BJ (cell line): ENCODE measurements around the gene STAB2. TPM values are rescaled to one million over a fixed set of nuclear protein-coding genes. Genes with fewer than 3 reads are reported as not detected.

Experiments
- CTCF ChIA-PET: fragments of 350-600 bp; formaldehyde crosslinking; extraction: SDS; loops from one replicate; lab custom pipeline; 2021; ENCODE audit warnings: antibody characterized with exemption, inconsistent platforms; lab: Yijun Ruan, JAX
- POLR2A ChIA-PET: fragments of 300-600 bp; sonication (Branson Sonifier 250); formaldehyde crosslinking; extraction: SDS; loops from one replicate; lab custom pipeline; 2021; ENCODE audit warnings: antibody characterized with exemption; lab: Charles Lee
- DNase-seq: peaks from one replicate; pipeline ENCODE4 v3.0.0-alpha.2; 2011; ENCODE audit warnings: low read depth
- H3K27me3 ChIP-seq: 2 replicates; pipeline ENCODE4 v1.6.0; 2011; ENCODE audit warnings: low read length; ENCODE audit not compliant: control insufficient read depth, insufficient read depth
- H3K36me3 ChIP-seq: 2 replicates; pipeline ENCODE4 v1.5.1; 2011; ENCODE audit warnings: low read length; ENCODE audit not compliant: control insufficient read depth, insufficient read depth
- H3K4me3 ChIP-seq: 2 replicates; pipeline ENCODE4 v1.5.1; 2011; ENCODE audit warnings: low read depth, mild to moderate bottlenecking, control low read depth, low read length
- polyA plus RNA-seq: library from polyadenylated mRNA; depleted of rRNA; stranded (reverse); fragments of >200 nt; gene quantifications from 2 replicates; pipeline ENCODE4 v1.2.3, GENCODE V29; 2011
- TF ChIP-seq, protein P1 (sequence below): IDR thresholded peaks from 2 replicates; pipeline ENCODE4 v1.5.1; 2011; ENCODE audit warnings: low read depth, mild to moderate bottlenecking, control low read depth, inconsistent platforms, low read length, moderate library complexity; ENCODE audit not compliant: insufficient read depth

The STAB2 gene
- polyA plus RNA-seq, 1 experiment, result not detected

- Histone ChIP-seq H3K4me3 (no peak overlapping the region), H3K36me3 (no peaks in the 10 kb centered on the region), H3K27me3 (0 out of 2 replicates have a peak, but pooled peaks cover 2% of the 10 kb centered on the region)
- TF ChIP-seq, protein P1, sequence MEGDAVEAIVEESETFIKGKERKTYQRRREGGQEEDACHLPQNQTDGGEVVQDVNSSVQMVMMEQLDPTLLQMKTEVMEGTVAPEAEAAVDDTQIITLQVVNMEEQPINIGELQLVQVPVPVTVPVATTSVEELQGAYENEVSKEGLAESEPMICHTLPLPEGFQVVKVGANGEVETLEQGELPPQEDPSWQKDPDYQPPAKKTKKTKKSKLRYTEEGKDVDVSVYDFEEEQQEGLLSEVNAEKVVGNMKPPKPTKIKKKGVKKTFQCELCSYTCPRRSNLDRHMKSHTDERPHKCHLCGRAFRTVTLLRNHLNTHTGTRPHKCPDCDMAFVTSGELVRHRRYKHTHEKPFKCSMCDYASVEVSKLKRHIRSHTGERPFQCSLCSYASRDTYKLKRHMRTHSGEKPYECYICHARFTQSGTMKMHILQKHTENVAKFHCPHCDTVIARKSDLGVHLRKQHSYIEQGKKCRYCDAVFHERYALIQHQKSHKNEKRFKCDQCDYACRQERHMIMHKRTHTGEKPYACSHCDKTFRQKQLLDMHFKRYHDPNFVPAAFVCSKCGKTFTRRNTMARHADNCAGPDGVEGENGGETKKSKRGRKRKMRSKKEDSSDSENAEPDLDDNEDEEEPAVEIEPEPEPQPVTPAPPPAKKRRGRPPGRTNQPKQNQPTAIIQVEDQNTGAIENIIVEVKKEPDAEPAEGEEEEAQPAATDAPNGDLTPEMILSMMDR, result no peak
- ChIA-PET POLR2A (no interaction called here), CTCF (no interaction called here)
- no peak for DNase-seq
Measured at GRCh38 chr12:103735291-103735690, 148.2 kb downstream of the STAB2 start.

DNA sequence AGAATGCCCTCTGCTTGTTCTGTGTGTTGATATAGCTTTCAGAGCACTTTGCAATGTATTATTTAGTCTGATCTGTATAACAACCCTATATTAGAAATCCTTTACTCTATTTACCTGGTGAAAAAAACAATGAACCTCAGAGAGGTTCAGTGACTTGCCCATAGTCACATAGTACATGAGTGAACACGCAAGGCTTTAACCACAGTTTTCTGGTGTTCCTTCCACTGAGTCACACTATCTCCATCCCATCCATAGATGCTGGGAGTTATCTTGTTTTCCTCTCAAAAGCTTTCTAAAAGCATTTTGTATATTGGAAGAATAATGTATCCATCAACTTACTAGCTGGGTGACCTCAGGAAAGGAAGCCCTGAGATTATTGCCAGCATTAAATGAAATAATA lies 149.5 kb downstream of the STAB2 start:
- ChIA-PET POLR2A (no interaction called here), CTCF (no interaction called here)
- TF ChIP-seq, protein P1, result no peak
- no peak overlapping the region for H3K4me3 ChIP-seq
- H3K27me3 ChIP-seq, result 0 out of 2 replicates have a peak, but pooled peaks cover 2% of the 10 kb centered on the region
- DNase-seq, result no peak
- no peaks in the 10 kb centered on the region for H3K36me3 ChIP-seq

DNA sequence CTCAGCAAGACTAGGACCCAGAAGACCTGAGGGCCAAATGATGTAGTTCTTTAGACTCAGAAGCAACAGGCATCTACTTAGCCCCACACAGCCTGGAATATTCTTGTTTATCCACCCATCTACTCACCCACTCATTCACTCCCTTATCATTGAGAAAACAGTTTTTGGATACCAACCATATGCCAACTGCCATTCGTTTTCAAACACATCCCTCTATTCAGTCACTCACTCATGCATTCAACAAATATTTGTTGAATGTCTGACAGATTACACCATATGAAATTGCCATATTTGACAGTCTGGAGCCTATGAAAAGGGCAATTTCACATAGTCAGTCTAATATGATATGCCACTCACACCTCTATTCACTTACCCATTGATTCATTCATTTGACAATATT lies 150.8 kb downstream of the STAB2 start:
- CTCF ChIA-PET, result no interaction called here
- H3K36me3 ChIP-seq, result no peaks in the 10 kb centered on the region
- DNase-seq, result no peak
- no peak overlapping the region for H3K4me3 ChIP-seq
- POLR2A ChIA-PET, result no interaction called here
- TF ChIP-seq, protein P1, result no peak
- H3K27me3 ChIP-seq, result 0 out of 2 replicates have a peak, but pooled peaks cover 2% of the 10 kb centered on the region

DNA sequence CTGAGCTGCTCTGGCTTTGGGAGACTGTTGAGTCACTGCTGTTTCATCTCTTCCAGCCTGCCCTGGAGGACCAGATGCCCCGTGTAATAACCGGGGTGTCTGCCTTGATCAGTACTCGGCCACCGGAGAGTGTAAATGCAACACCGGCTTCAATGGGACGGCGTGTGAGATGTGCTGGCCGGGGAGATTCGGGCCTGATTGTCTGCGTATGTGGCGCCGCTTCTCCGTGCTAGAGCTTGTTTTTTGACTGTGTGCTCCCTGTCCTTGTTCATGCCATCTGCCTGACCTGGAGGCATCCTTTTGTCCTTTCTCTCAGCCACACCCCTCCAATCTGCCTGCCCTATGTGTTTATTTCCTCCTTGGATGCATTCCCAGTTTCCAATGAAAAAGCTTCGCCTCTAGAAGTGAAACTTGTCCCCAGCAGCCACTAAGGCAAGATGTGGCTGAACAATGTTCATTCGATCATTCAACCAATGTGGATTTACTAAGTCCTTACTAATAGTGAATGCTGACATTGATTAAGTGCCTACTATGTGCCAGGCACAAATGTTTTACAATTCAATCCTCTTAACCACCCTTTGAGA lies 155.4 kb downstream of the STAB2 start:
- Histone ChIP-seq H3K36me3 (no peaks in the 10 kb centered on the region), H3K4me3 (peak overlapping the region; percentile 27), H3K27me3 (no peaks in the 10 kb centered on the region)
- ChIA-PET CTCF (interaction anchor here (0.5 to 1.1 kb wide), 5 partner anchors 17 to 154 kb away, joined by 3 to 4 read pairs (median 3); no protein-coding TSS in a partner anchor), POLR2A (no interaction called here)
- TF ChIP-seq, protein P1, result no peak
- DNase-seq, result peak; percentile 17

- H3K4me3 ChIP-seq, result no peak overlapping the region
- ChIA-PET CTCF (no interaction called here), POLR2A (no interaction called here)
- H3K27me3 ChIP-seq, result no peaks in the 10 kb centered on the region
- H3K36me3 ChIP-seq, result no peaks in the 10 kb centered on the region
- DNase-seq, result no peak
- TF ChIP-seq, protein P1, result no peak
Measured at GRCh38 chr12:103743788-103744187, 156.7 kb downstream of the STAB2 start.
